Left renal pelvis (tissue), 4 donors: Measurements from ENCODE around the gene CCZ1B. TPM values are rescaled to one million over a fixed set of nuclear protein-coding genes. Genes with fewer than 3 reads are reported as not detected.
A peak's percentile ranks its signal among the peaks of the same experiment; 100 is the strongest.
"Not testable (repeated sequence)": the region's sequence is repeated elsewhere in the genome, so short reads cannot be mapped to it uniquely, and the experiment has no call there.

ENCODE experiments used
- DNase-seq, 4 donors: peaks; one replicate each; pipeline ENCODE4 v3.0.0-alpha.2; 2013; ENCODE audit warnings: low read depth in 4 of 4, low spot score in 3 of 4
- polyA plus RNA-seq, 4 donors: library from polyadenylated mRNA; unstranded; fragments of 120-200 nt; gene quantifications; one replicate each; pipeline ENCODE4 v1.2.1, GENCODE V29; 2013; ENCODE audit not compliant: insufficient read length in 4 of 4

CCZ1B gene
- polyA plus RNA-seq, 4 donors: 60.9 to 98.7 (median 64.3) TPM

GRCh38 chr7:6831018-6831725, 5.1 kb upstream of the CCZ1B start:
- no peak for DNase-seq

- DNase-seq: not testable (repeated sequence)
These were observed 4.0 kb upstream of the CCZ1B start for GRCh38 chr7:6830026-6830425.

- not testable (repeated sequence) for DNase-seq
These were observed 3.5 kb upstream of the CCZ1B start for GRCh38 chr7:6829616-6830015.

DNA sequence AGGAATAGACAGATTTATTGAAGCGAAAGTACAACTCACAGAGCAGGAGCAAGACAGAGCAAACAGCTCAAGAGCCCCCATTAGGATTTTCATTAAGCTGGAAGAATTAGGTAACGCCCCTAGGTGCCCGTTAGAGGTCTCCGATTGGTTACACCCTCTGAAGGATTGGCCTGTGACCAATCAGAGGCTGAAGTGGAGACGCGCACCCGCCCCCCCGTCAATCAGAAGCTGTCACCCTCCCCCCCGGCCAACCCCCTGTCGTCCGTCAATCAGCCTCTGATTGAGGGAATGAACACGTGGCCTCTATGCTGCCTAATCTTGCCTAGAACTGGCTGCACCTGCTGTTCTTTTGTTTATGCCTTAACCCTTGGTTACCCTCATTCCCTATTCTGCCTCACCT, 1.1 kb upstream of the CCZ1B start:
- not testable (repeated sequence) for DNase-seq

DNA sequence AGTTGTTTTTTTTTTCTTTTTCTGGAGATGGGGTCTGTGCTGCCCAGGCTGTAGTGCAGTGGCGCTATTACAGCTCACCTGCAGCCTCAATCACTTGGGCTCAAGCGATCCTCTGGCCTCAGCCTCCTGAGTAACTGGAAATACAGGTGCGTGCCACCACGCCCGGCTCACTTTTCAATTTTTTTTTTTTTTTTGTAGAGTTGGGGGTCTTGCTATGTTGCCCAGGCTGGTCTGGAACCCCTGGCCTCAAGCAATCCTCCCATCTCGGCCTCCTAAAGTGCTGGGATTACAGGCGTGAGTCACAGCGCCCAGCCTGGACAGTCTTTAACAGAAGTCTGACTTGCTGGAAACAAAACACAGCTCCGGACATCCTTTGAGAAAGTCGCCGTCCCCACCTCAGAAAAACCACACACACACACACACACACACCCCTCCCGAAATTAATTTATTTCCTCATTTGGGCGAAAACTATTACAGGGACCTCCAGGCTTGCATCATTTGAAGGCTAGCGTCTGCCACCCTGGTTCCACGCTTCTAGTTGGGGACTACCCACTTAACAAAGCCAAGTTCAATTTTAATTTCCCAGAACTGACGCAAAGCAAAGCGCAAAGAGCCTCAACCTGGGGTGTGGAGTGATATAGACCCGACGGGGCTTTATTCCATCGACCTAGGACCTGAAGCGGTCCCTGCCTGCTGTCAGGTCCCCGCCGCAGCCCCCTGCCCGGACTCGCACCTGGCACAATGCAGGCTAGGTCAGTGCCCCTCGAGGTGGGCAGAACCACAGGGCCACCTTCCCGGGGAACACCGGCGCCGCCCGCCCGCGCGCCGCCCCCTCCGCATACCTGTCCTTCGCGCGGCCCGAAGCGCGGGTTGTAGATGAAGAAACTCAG, 594 bp downstream of the CCZ1B start:
- DNase-seq: not testable (repeated sequence)

DNA sequence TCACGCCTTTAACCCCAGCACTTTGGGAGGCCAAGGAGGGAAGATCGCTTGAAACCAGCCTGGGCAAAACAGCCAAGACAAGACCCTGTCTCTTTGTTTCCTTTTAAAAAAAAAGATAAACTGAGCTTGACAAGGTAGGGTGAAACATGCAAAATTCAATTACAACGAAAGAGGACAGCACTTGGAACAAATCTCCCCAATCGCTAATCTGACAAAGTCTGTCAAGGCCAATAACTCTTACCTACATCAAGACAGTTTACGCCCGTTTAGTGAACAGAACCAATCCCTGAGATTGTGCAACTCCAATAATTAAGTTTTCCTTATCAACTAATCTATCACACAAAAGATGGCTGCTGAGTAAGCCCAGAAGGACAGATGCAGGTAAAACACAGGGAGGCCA, 4.5 kb downstream of the CCZ1B start:
- not testable (repeated sequence) for DNase-seq

- DNase-seq: not testable (repeated sequence)
These were observed 10.6 kb downstream of the CCZ1B start for GRCh38 chr7:6815470-6815869.

- DNase-seq: not testable (repeated sequence)
These were observed 13.1 kb downstream of the CCZ1B start for GRCh38 chr7:6813011-6813410.

- DNase-seq: not testable (repeated sequence)
These were observed 18.1 kb downstream of the CCZ1B start for GRCh38 chr7:6807959-6808358.

GRCh38 chr7:6807393-6807918, 18.6 kb downstream of the CCZ1B start:
- DNase-seq: not testable (repeated sequence)

GRCh38 chr7:6800331-6800730, 25.7 kb downstream of the CCZ1B start:
- DNase-seq: not testable (repeated sequence)

DNA sequence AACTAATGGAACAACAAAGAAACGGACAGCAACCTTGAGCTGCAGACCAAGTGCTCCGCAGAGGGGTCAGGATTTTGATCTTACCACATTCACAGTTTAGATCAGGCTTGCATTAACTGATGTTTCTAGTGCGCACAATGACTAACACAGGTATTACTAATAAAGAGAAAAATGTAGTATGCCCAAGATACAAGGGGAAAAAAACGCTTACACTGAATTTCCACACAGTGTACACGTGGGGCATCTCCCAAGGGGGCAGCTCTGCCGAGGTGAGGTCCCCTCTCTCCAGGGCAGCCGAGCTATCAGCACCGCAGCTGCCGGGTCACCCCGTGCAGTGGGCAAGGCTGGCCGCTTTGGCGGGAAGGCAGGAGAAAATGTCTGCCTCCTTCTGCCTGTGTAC, 26.2 kb downstream of the CCZ1B start:
- not testable (repeated sequence) for DNase-seq

DNA sequence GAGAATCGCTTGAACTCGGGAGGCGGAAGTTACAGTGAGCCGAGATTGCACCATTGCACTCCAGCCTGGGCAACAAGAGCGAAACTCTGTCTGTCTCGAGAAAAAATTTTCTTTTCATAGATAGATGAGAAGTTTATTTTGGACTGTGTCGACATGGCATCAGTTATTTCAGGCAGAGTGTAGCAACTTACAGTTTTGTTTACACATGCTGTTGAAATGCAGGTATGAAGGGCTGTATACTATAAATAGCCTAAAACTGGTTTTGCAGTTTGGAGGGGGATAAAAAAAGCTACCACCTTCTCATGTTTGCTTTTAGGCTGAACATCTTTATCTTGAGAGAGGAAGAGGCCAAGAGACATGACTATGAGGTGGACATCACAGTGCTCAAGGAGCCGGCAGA, 28.0 kb downstream of the CCZ1B start:
- DNase-seq: not testable (repeated sequence)

DNA sequence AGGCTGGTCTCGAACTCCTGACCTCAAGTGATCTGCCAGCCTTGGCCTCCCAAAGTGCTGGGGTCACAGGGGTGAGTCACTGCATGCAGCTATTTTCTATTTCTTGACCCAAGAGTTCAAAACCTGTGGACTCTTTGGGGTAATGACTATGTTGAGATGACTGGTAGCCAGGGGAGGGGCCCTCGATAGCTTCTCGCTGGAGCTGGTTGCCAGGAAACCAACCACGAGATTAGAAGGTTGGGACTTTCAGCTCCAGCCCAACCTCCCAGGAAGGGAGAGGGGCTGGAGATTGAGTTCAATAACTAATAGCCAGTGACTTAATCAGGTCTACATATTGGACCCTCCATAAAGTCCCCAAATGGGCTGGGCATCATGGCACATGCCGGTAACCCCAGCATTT, 28.9 kb downstream of the CCZ1B start:
- not testable (repeated sequence) for DNase-seq

- not testable (repeated sequence) for DNase-seq
These were observed 31.8 kb downstream of the CCZ1B start for GRCh38 chr7:6794276-6794675.

DNA sequence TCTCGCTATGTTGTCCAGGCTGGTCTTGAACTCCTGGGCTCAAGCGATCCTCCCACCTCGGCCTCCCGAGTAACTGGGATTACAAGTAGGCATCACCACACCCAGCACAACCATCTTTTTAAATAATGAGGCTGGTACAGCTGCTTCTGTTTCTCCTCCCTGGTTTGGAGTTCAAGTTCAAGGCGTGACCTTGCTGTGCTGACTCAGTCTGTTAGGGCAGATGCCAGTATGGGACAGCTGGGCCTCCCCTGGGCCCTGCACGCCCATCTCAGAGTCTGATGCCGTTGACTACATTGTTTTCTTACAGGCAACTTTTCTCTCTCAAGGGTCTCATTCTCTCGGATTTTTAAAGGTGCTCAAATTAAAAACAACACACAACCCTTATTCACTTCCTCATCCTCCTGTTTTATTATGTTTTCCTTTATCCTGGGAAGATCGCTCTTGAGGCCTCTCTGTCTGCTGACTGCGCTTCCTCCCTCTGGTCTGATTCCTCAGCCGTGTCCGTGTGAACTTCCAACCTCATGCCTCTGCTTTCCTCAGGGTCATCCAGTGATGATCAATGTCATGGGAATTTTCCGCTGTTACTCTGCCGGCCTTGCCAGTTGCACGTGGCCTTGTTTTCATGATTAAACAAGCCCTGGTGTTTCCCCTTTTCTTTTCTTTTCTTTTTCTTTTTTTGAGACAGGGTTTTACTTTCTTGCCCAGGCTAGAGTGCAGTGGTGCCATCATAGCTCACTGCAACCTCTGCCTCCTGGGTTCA, 33.8 kb downstream of the CCZ1B start:
- peak in 2 of 4 donors; percentile 16 to 19 for DNase-seq

GRCh38 chr7:6789353-6789752, 36.7 kb downstream of the CCZ1B start:
- not testable (repeated sequence) for DNase-seq

DNA sequence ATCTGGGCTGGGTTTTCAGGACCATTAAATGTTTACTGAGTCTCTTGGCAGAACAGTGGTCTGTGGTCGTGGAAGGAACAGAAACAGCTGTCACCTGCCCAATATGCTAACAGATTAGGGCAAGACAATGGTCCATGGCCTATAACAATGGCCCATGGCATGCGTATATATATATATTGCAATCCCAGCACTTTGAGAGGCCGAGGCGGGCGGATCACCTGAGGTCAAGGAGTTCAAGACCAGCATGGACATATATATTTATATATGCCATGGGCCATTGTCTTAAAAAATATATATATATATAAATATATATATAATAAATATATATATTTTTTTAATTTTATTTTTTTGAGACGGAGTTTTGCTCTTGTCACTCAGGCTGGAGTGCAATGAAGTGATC, 44.5 kb downstream of the CCZ1B start:
- not testable (repeated sequence) for DNase-seq

GRCh38 chr7:6761186-6761585, 64.9 kb downstream of the CCZ1B start:
- DNase-seq: not testable (repeated sequence)

- DNase-seq: not testable (repeated sequence)
These were observed 72.1 kb downstream of the CCZ1B start, which contains the start of gene RSPH10B2 for GRCh38 chr7:6753964-6754363. TSS of gene RSPH10B2 (plus strand) at chr7:6754103. CDS start at chr7:6757678, 3,575 bp downstream.
